GM12801 (cell line): Measurements from ENCODE around the gene TTC39B.

Source experiments
- CTCF ChIP-seq: IDR thresholded peaks from one replicate; pipeline ENCODE4 v1.5.1; 2011; ENCODE audit warnings: control low read depth; ENCODE audit not compliant: insufficient read length; ENCODE audit errors: extremely low read depth

The TTC39B gene

GRCh38 chr9:15116130-15116580, 190.9 kb downstream of the TTC39B start:
- TF ChIP-seq CTCF: no peak

GRCh38 chr9:15115702-15116101, 191.3 kb downstream of the TTC39B start:
- TF ChIP-seq CTCF: no peak

- no peak for TF ChIP-seq CTCF
These were observed 192.0 kb downstream of the TTC39B start for GRCh38 chr9:15115041-15115440.
